GM19463 (cell line): Measurements from ENCODE around the gene HBG1.
A peak's percentile ranks its signal among the peaks of the same experiment; 100 is the strongest.
"Not testable (repeated sequence)": the region's sequence is repeated elsewhere in the genome, so short reads cannot be mapped to it uniquely, and the experiment has no call there.

ENCODE experiments used
- ATAC-seq: cut with Tn5 transposase; IDR thresholded peaks from one replicate; pipeline ENCODE4 v1.9.1; 2021; ENCODE audit warnings: mild to moderate bottlenecking, moderate library complexity; ENCODE audit not compliant: unreplicated experiment

The HBG1 gene

GRCh38 chr11:5249807-5250396 lies at the start of gene HBG1:
HBG1 (minus strand) TSS chr11:5249857; CDS start chr11:5249804, 53 bp downstream.
- not testable (repeated sequence) for ATAC-seq

GRCh38 chr11:5298451-5298850 lies 48.8 kb upstream of the HBG1 start:
- ATAC-seq = no peak

- ATAC-seq = no peak
Observed at GRCh38 chr11:5297721-5298323, 48.2 kb upstream of the HBG1 start.

- not testable (repeated sequence) for ATAC-seq
Observed at GRCh38 chr11:5294342-5294995, 44.8 kb upstream of the HBG1 start.

- no peak for ATAC-seq
Observed at GRCh38 chr11:5293028-5293427, 43.4 kb upstream of the HBG1 start.

- peak; percentile 96 for ATAC-seq
Observed at GRCh38 chr11:5291207-5291838, 41.7 kb upstream of the HBG1 start.

GRCh38 chr11:5290106-5290505 lies 40.4 kb upstream of the HBG1 start:
- ATAC-seq = no peak

GRCh38 chr11:5289696-5290095 lies 40.0 kb upstream of the HBG1 start:
- no peak for ATAC-seq

GRCh38 chr11:5288906-5289550 lies 39.4 kb upstream of the HBG1 start:
- no peak for ATAC-seq

GRCh38 chr11:5288108-5288905 lies 38.6 kb upstream of the HBG1 start:
- ATAC-seq = no peak

- ATAC-seq = no peak
Observed at GRCh38 chr11:5286901-5287300, 37.2 kb upstream of the HBG1 start.

GRCh38 chr11:5286351-5286750 lies 36.7 kb upstream of the HBG1 start:
- ATAC-seq = no peak

- no peak for ATAC-seq
Observed at GRCh38 chr11:5285703-5286340, 36.2 kb upstream of the HBG1 start.

- no peak for ATAC-seq
Observed at GRCh38 chr11:5284637-5285036, 35.0 kb upstream of the HBG1 start.

- ATAC-seq = no peak
Observed at GRCh38 chr11:5283882-5284281, 34.2 kb upstream of the HBG1 start.

- no peak for ATAC-seq
Observed at GRCh38 chr11:5283086-5283485, 33.4 kb upstream of the HBG1 start.

GRCh38 chr11:5282628-5283027 lies 33.0 kb upstream of the HBG1 start:
- no peak for ATAC-seq

GRCh38 chr11:5281596-5281995 lies 31.9 kb upstream of the HBG1 start:
- no peak for ATAC-seq

- peak; percentile 97 for ATAC-seq
Observed at GRCh38 chr11:5280582-5281102, 31.0 kb upstream of the HBG1 start.
